T-cell (primary cell): ENCODE measurements around the gene UBE2E2. TPM values are rescaled to one million over a fixed set of nuclear protein-coding genes. Genes with fewer than 3 reads are reported as not detected.

Source experiments
- ATAC-seq, 4 experiments: fragments of 200-7000 bp in 3 of 4; fragments of 150-1000 bp in 1 of 4; cut with Tn5 transposase; replicated peaks in 1 of 4; 1 replicate in 3 of 4; 2 replicates in 1 of 4; pipeline ENCODE4 v1.10.0; 2021; ENCODE audit warnings: moderate library complexity in 3 of 4, mild to moderate bottlenecking in 2 of 4, moderate number of reproducible peaks in 1 of 4
- CTCF ChIA-PET, 2 donors: fragments of 300-600 bp; sonication (Branson Sonifier 250); formaldehyde crosslinking; loops; one replicate each; lab custom pipeline; 2022; ENCODE audit warnings: antibody characterized with exemption in 2 of 2; lab: Charles Lee
- POLR2A ChIA-PET, 2 donors: fragments of 300-600 bp; sonication (Branson Sonifier 250); formaldehyde crosslinking; loops; one replicate each; lab custom pipeline; 2022; ENCODE audit warnings: antibody characterized with exemption in 2 of 2; lab: Charles Lee
- DNase-seq, 35 experiments: peaks; one replicate each; pipeline versions ENCODE4 v3.0.0 to v3.0.0-alpha.2; 2013 to 2023
- H3K27ac ChIP-seq: one replicate; pipeline ENCODE4 v1.5.1; 2013; ENCODE audit warnings: low read length
- H3K27me3 ChIP-seq, 2 experiments: replicated peaks in 1 of 2; 1 replicate in 1 of 2; 2 replicates in 1 of 2; pipeline versions ENCODE4 v1.6.1 to v1.7.0; 2013; ENCODE audit warnings: low read length in 1 of 2, mixed read lengths in 1 of 2; ENCODE audit not compliant: control insufficient read depth in 2 of 2, insufficient read depth in 2 of 2; ENCODE audit errors: extremely low read depth in 1 of 2
- H3K36me3 ChIP-seq, 2 donors: 1 replicate in 1 of 2; 2 replicates in 1 of 2; pipeline versions ENCODE4 v1.6.1 to v1.7.0; 2013; ENCODE audit warnings: low read length in 1 of 2; ENCODE audit not compliant: control insufficient read depth in 2 of 2, insufficient read depth in 1 of 2; ENCODE audit errors: extremely low read depth in 1 of 2
- H3K4me1 ChIP-seq, 2 experiments: 1 replicate in 1 of 2; 2 replicates in 1 of 2; pipeline versions ENCODE4 v1.6.1 to v1.7.0; 2013; ENCODE audit warnings: low read length in 2 of 2, mixed read lengths in 1 of 2; ENCODE audit not compliant: insufficient read depth in 2 of 2, control insufficient read depth in 1 of 2; ENCODE audit errors: extremely low read depth in 1 of 2
- H3K4me3 ChIP-seq, 2 donors: 1 replicate in 1 of 2; 2 replicates in 1 of 2; pipeline versions ENCODE4 v1.5.1 to v1.7.0; 2013; ENCODE audit warnings: mild to moderate bottlenecking in 2 of 2, low read length in 1 of 2, moderate library complexity in 1 of 2; ENCODE audit not compliant: control insufficient read depth in 1 of 2; ENCODE audit errors: extremely low read depth in 1 of 2
- H3K9me3 ChIP-seq: 2 replicates; pipeline ENCODE4 v1.7.0; 2013
- H3K27ac Mint-ChIP-seq, 2 donors: one replicate each; pipeline ENCODE4 v1.8.0; 2020 to 2021; ENCODE audit warnings: mild to moderate bottlenecking in 2 of 2, mixed read lengths in 2 of 2
- H3K27me3 Mint-ChIP-seq, 2 donors: one replicate each; pipeline ENCODE4 v1.8.0; 2021 to 2022; ENCODE audit warnings: mixed read lengths in 2 of 2
- H3K36me3 Mint-ChIP-seq: one replicate; pipeline ENCODE4 v1.8.0; 2021; ENCODE audit warnings: mixed read lengths
- H3K4me1 Mint-ChIP-seq, 3 donors: one replicate each; pipeline ENCODE4 v1.8.0; 2020 to 2022; ENCODE audit warnings: mixed read lengths in 3 of 3, mild to moderate bottlenecking in 1 of 3
- H3K4me3 Mint-ChIP-seq, 3 donors: one replicate each; pipeline ENCODE4 v1.8.0; 2020 to 2022; ENCODE audit warnings: mild to moderate bottlenecking in 3 of 3, mixed read lengths in 3 of 3, moderate library complexity in 3 of 3
- H3K9me3 Mint-ChIP-seq, 3 donors: one replicate each; pipeline ENCODE4 v1.8.0; 2020 to 2022; ENCODE audit warnings: mixed read lengths in 3 of 3
- WGBS: methylation state at CpG from one replicate; pipeline ENCODE4 v1.1.5; 2013; ENCODE audit warnings: missing lambda C conversion rate; ENCODE audit not compliant: insufficient coverage; 5-methylcytosine and 5-hydroxymethylcytosine counted together
- total RNA-seq, 35 experiments: library from RNA in 6 of 35; stranded (reverse) in 6 of 35; fragments of 120-200 nt in 1 of 35; gene quantifications; one replicate each; pipeline versions ENCODE4 v1.2.1 to v1.2.4 and lab custom pipeline; 2013 to 2026

Gene UBE2E2
- total RNA-seq, 5 donors from 2014 or later (not counting 1 experiment from before 2014, with no cell fraction given), result 7.2 to 17.6 (median 7.5) TPM

DNA sequence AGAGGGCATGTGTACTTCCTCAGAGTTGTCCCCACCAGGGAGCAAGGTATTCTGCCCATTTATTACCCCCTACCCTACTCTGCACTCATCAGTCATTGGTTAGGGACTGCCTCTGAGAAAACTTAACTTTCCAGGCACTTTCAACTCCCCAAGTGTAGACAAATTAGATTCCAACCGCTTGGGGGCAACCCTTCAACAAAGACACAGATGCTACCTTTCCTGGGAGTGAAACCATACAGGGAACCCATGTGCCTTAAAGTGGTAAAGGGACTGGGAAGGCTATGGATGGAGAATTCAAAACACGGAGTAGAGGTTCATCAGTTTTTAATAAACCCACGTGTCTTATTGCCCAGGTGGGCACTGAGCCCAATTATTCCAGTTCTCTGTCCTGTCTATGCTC is 19.4 kb upstream of the UBE2E2 start:
- no peak overlapping the region for H3K4me3 Mint-ChIP-seq
- Histone ChIP-seq H3K9me3 (no peaks in the 10 kb centered on the region), H3K36me3 (no peaks in the 10 kb centered on the region), H3K4me1 (no peaks in the 10 kb centered on the region), H3K27ac (no peak overlapping the region), H3K27me3 (peaks cover 0 to 2% of the 10 kb centered on the region in 2 experiments), H3K4me3 (no peak overlapping the region)
- 100% methylated on average over 1 of the region's 3 CpGs for WGBS
- CTCF ChIA-PET, result interaction anchor here in 1 of 2 donors (0.7 kb wide), 1 partner anchor 675 kb away, joined by 3 read pairs; no protein-coding TSS in a partner anchor
- H3K4me1 Mint-ChIP-seq, result no peaks in the 10 kb centered on the region
- ATAC-seq (no peak), DNase-seq (no peak)
- H3K27ac Mint-ChIP-seq, result no peak overlapping the region
- H3K36me3 Mint-ChIP-seq, result no peaks in the 10 kb centered on the region
- H3K9me3 Mint-ChIP-seq, result no peaks in the 10 kb centered on the region
- H3K27me3 Mint-ChIP-seq, result no peaks in the 10 kb centered on the region
- POLR2A ChIA-PET, result no interaction called here

DNA sequence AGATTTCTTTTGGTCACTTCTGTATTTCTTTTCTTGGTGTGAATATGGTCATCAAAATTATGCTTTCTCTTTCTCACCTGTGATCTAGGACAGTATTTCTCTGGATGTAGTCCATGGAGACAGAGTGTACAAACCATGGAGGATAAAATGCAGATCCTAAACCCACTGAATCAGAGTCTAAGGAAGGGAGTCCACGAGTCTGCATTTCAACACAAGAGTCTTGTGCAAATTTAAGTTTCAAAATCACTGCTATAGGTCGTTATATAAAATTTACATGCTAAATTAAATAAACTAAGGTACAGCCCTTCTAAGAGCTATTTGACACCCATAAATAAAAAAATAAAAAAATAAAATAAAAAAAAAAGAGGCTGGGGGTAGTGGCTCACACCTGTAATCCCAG is 17.3 kb upstream of the UBE2E2 start:
- H3K27ac Mint-ChIP-seq, result no peak overlapping the region
- no peaks in the 10 kb centered on the region for H3K27me3 Mint-ChIP-seq
- no peaks in the 10 kb centered on the region for H3K36me3 Mint-ChIP-seq
- no CpG with 5 or more reads among the region's 2 CpGs for WGBS
- ChIA-PET CTCF (no interaction called here), POLR2A (interaction anchor here (0.6 kb wide), 3 partner anchors 524 to 1048 kb away, joined by 3 to 6 read pairs (median 6); partner anchors contain the start of genes NKIRAS1 (in 1 of the 2) and RPL15 (in 1 of the 2))
- DNase-seq, result no peak
- H3K4me1 ChIP-seq, result no peaks in the 10 kb centered on the region
- H3K36me3 ChIP-seq, result no peaks in the 10 kb centered on the region
- H3K4me3 ChIP-seq, result no peak overlapping the region
- no peak overlapping the region for H3K27ac ChIP-seq
- H3K9me3 ChIP-seq, result no peaks in the 10 kb centered on the region
- H3K27me3 ChIP-seq, result peaks cover 0 to 2% of the 10 kb centered on the region in 2 experiments
- H3K4me1 Mint-ChIP-seq, result no peaks in the 10 kb centered on the region
- no peaks in the 10 kb centered on the region for H3K9me3 Mint-ChIP-seq
- no peak for ATAC-seq
- H3K4me3 Mint-ChIP-seq, result no peak overlapping the region

GRCh38 chr3:23189187-23189586 is 13.9 kb upstream of the UBE2E2 start:
- no CpG with 5 or more reads among the region's 1 CpG for WGBS
- H3K27ac Mint-ChIP-seq, result no peak overlapping the region
- POLR2A ChIA-PET, result interaction anchor here in 1 of 2 donors (0.7 kb wide), 1 partner anchor 10 kb away, joined by 9 read pairs; no protein-coding TSS in a partner anchor

GRCh38 chr3:23192816-23193215 is 10.3 kb upstream of the UBE2E2 start:
- ChIA-PET POLR2A (no interaction called here), CTCF (no interaction called here)
- Histone ChIP-seq H3K9me3 (no peaks in the 10 kb centered on the region), H3K36me3 (no peaks in the 10 kb centered on the region), H3K27ac (no peak overlapping the region), H3K4me3 (no peak overlapping the region), H3K27me3 (no peaks in the 10 kb centered on the region), H3K4me1 (no peaks in the 10 kb centered on the region)
- no peak overlapping the region for H3K4me3 Mint-ChIP-seq
- DNase-seq (no peak), ATAC-seq (no peak)
- no peaks in the 10 kb centered on the region for H3K9me3 Mint-ChIP-seq
- H3K36me3 Mint-ChIP-seq, result no peaks in the 10 kb centered on the region
- WGBS, result no CpG with 5 or more reads among the region's 2 CpGs
- H3K27ac Mint-ChIP-seq, result no peak overlapping the region
- H3K4me1 Mint-ChIP-seq, result no peaks in the 10 kb centered on the region
- peaks cover 0 to 2% of the 10 kb centered on the region in 2 donors for H3K27me3 Mint-ChIP-seq

More at GRCh38 chr3:23189187-23189586, 13.9 kb upstream of the UBE2E2 start:
- DNase-seq, result no peak
- peaks cover 0 to 2% of the 10 kb centered on the region in 2 experiments for H3K27me3 ChIP-seq
- CTCF ChIA-PET, result interaction anchor here in 1 of 2 donors (0.7 kb wide), 1 partner anchor 13 kb away, joined by 4 read pairs; no protein-coding TSS in a partner anchor
- no peaks in the 10 kb centered on the region for H3K36me3 ChIP-seq
- no peak overlapping the region for H3K27ac ChIP-seq
- no peaks in the 10 kb centered on the region for H3K4me1 Mint-ChIP-seq
- H3K4me3 ChIP-seq, result no peak overlapping the region
- no peak for ATAC-seq
- no peaks in the 10 kb centered on the region for H3K36me3 Mint-ChIP-seq
- H3K27me3 Mint-ChIP-seq, result peaks cover 0 to 2% of the 10 kb centered on the region in 2 donors
- no peaks in the 10 kb centered on the region for H3K4me1 ChIP-seq
- no peak overlapping the region for H3K4me3 Mint-ChIP-seq
- no peaks in the 10 kb centered on the region for H3K9me3 ChIP-seq
- H3K9me3 Mint-ChIP-seq, result no peaks in the 10 kb centered on the region

DNA sequence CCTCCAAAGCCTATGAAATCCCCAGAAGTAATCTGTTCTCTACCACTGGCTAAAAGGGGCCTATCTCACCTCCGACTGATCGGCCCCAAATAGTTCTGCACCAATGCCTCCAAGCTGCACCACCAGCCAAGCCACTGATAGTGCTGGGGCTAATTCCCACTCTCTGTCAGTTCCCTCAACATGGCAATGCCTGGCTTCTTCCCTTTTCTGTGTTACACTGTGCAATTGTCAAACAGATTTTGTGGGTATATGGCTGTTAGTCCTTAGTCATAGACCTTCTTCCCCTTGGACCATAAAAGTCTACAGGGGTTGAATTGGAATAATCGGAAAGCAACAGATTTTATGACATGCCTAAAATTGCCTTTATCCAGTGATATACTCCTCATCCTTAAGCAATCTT is 9.3 kb upstream of the UBE2E2 start:
- H3K9me3 Mint-ChIP-seq, result no peaks in the 10 kb centered on the region
- no peaks in the 10 kb centered on the region for H3K4me1 Mint-ChIP-seq
- 100% methylated on average over 2 of the region's 3 CpGs for WGBS
- ChIA-PET CTCF (no interaction called here), POLR2A (no interaction called here)
- ATAC-seq, result no peak
- no peaks in the 10 kb centered on the region for H3K9me3 ChIP-seq
- H3K36me3 ChIP-seq, result no peaks in the 10 kb centered on the region
- no peaks in the 10 kb centered on the region for H3K36me3 Mint-ChIP-seq
- peaks cover 0 to 2% of the 10 kb centered on the region in 2 donors for H3K27me3 Mint-ChIP-seq
- no peak overlapping the region for H3K4me3 ChIP-seq
- H3K4me1 ChIP-seq, result no peaks in the 10 kb centered on the region
- no peaks in the 10 kb centered on the region for H3K27me3 ChIP-seq
- H3K4me3 Mint-ChIP-seq, result no peak overlapping the region
- no peak overlapping the region for H3K27ac ChIP-seq
- H3K27ac Mint-ChIP-seq, result no peak overlapping the region
- DNase-seq, result no peak

GRCh38 chr3:23198801-23199200 is 4.3 kb upstream of the UBE2E2 start:
- ATAC-seq (no peak), DNase-seq (no peak)
- Histone ChIP-seq H3K27me3 (peaks cover 0 to 16% of the 10 kb centered on the region in 2 experiments), H3K9me3 (no peaks in the 10 kb centered on the region), H3K4me3 (no peak overlapping the region), H3K27ac (no peak overlapping the region), H3K4me1 (peaks cover 0 to 12% of the 10 kb centered on the region in 2 experiments), H3K36me3 (no peaks in the 10 kb centered on the region)
- Mint-ChIP-seq H3K27ac (no peak overlapping the region), H3K4me1 (peaks cover 9 to 10% (median 9%) of the 10 kb centered on the region in 3 donors), H3K36me3 (no peaks in the 10 kb centered on the region), H3K4me3 (no peak overlapping the region), H3K9me3 (no peaks in the 10 kb centered on the region), H3K27me3 (peaks cover 0 to 15% of the 10 kb centered on the region in 2 donors)
- POLR2A ChIA-PET, result interaction anchor here (0.6 to 1.1 kb wide), 2 partner anchors 8 to 10 kb away, joined by 6 to 9 read pairs; no protein-coding TSS in a partner anchor
- CTCF ChIA-PET, result no interaction called here
- no CpG with 5 or more reads among the region's 4 CpGs for WGBS
